Panc1 (cell line): ENCODE results near the gene CACNA1C. TPM values are rescaled to one million over a fixed set of nuclear protein-coding genes. Genes with fewer than 3 reads are reported as not detected.

Experiments
- ATAC-seq: fragments of 200-7000 bp; cut with Tn5 transposase; 2 replicates; pipeline ENCODE4 v1.9.1; 2020; ENCODE audit warnings: mild to moderate bottlenecking, moderate library complexity
- BruUV-seq: library from RNA; stranded (reverse); fragments of 400-500 nt; replicated peaks from 2 replicates; lab custom pipeline; 2021; lab: Mats Ljungman, UMichigan
- CTCF ChIA-PET: fragments of 300-600 bp; sonication (Branson Sonifier 250); formaldehyde crosslinking; loops from one replicate; lab custom pipeline; 2022; ENCODE audit warnings: antibody characterized with exemption; lab: Charles Lee
- POLR2A ChIA-PET: fragments of 300-600 bp; sonication (Branson Sonifier 250); formaldehyde crosslinking; loops from one replicate; lab custom pipeline; 2022; ENCODE audit warnings: antibody characterized with exemption; lab: Charles Lee
- DNase-seq: peaks from one replicate; pipeline ENCODE4 v3.0.0-alpha.2; 2010; ENCODE audit warnings: low read depth, low spot score
- H3K27ac ChIP-seq: 2 replicates; pipeline ENCODE4 v1.5.1; 2011; ENCODE audit warnings: mild to moderate bottlenecking, low read length, inconsistent platforms
- H3K27me3 ChIP-seq: fragments of 200-500 bp; sonication (Bioruptor generic); 2 replicates; pipeline ENCODE4 v1.6.0; 2014; ENCODE audit warnings: low read length, inconsistent platforms; ENCODE audit not compliant: control insufficient read depth, insufficient read depth
- H3K36me3 ChIP-seq: fragments of 200-500 bp; sonication (Bioruptor generic); 2 replicates; pipeline ENCODE4 v1.5.1; 2014; ENCODE audit warnings: inconsistent platforms, mild to moderate bottlenecking, low read length, moderate library complexity; ENCODE audit not compliant: control insufficient read depth, insufficient read depth
- H3K4me1 ChIP-seq: 2 replicates; pipeline ENCODE4 v1.5.1; 2011; ENCODE audit warnings: inconsistent platforms, mild to moderate bottlenecking, low read length, moderate library complexity; ENCODE audit not compliant: control insufficient read depth, insufficient read depth
- H3K4me3 ChIP-seq, 2 experiments: 2 replicates each; pipeline ENCODE4 v1.5.1; 2011 to 2012; ENCODE audit warnings: low read depth in 2 of 2, low read length in 2 of 2, mild to moderate bottlenecking in 2 of 2, inconsistent platforms in 1 of 2, moderate library complexity in 1 of 2
- H3K9me3 ChIP-seq: fragments of 200-500 bp; sonication (Bioruptor generic); 2 replicates; pipeline ENCODE4 v1.5.1; 2014; ENCODE audit warnings: low read depth, mild to moderate bottlenecking, inconsistent platforms, low read length, moderate library complexity; ENCODE audit not compliant: control insufficient read depth, insufficient read depth
- CTCF ChIP-seq: fragments of 450-650 bp; IDR thresholded peaks from 2 replicates; pipeline ENCODE4 v1.5.1; 2017; ENCODE audit warnings: mild to moderate bottlenecking
- POLR2AphosphoS5 ChIP-seq: IDR thresholded peaks from 2 replicates; pipeline ENCODE4 v1.6.1; 2012; ENCODE audit warnings: mild to moderate bottlenecking, low read depth, low read length, moderate library complexity
- REST ChIP-seq, 2 experiments: IDR thresholded peaks; 2 replicates each; pipeline ENCODE4 v1.6.1; 2011 to 2012; ENCODE audit warnings: low read depth in 2 of 2, control low read depth in 1 of 2, low read length in 1 of 2, mild to moderate bottlenecking in 1 of 2, moderate library complexity in 1 of 2; ENCODE audit not compliant: insufficient read depth in 1 of 2
- SIN3A ChIP-seq: IDR thresholded peaks from 2 replicates; pipeline ENCODE4 v1.6.1; 2012; ENCODE audit warnings: low read depth, mild to moderate bottlenecking, low read length, moderate library complexity, borderline replicate concordance; ENCODE audit not compliant: insufficient read depth
- TCF7L2 ChIP-seq: IDR thresholded peaks from 2 replicates; pipeline ENCODE4 v1.6.1; 2011; ENCODE audit warnings: mild to moderate bottlenecking, low read depth, low read length, inconsistent platforms
- in situ Hi-C: cut with HindIII; loops from 2 replicates; pipeline ENCODE4 v1.10.0; 2016; ENCODE audit warnings: low sequenced_read_pairs, low pct_unique_long_range_greater_than_20kb
- intact Hi-C: fragments of 100-400 bp; cut with micrococcal nuclease; formaldehyde crosslinking; loops from one replicate; pipeline ENCODE4 v1.10.0; 2022; ENCODE audit not compliant: unreplicated experiment
- total RNA-seq: library from RNA; stranded (reverse); gene quantifications from one replicate; pipeline ENCODE4 v1.2.1, GENCODE V29; 2021; ENCODE audit not compliant: unreplicated experiment

CACNA1C gene
- total RNA-seq, 1 experiment from 2014 or later, result 0.03 TPM

- Histone ChIP-seq H3K27me3 (peaks cover 4% of the 10 kb centered on the region; the same call in 1 of the 2 replicates), H3K27ac (no peak overlapping the region), H3K9me3 (no peaks in the 10 kb centered on the region), H3K4me3 (no peak overlapping the region), H3K36me3 (no peaks in the 10 kb centered on the region), H3K4me1 (no peaks in the 10 kb centered on the region)
- intact Hi-C loops (loop anchor here (5.0 kb wide), 1 partner anchor 228 kb away; no protein-coding TSS in a partner anchor), in situ Hi-C loops (no loop called here)
- ChIA-PET CTCF (no interaction called here), POLR2A (no interaction called here)
- ATAC-seq (no peak), DNase-seq (no peak)
- BruUV-seq, result no TSS peak
- TF ChIP-seq REST (IDR thresholded peaks at IDR 0.05; ENCODE audit: insufficient read depth in 1 of 2, low read depth in 2 of 2, low read length in 1 of 2), result no peak
- no peak for TF ChIP-seq TCF7L2
- no peak for TF ChIP-seq CTCF
- no peak for TF ChIP-seq POLR2AphosphoS5
- no peak for TF ChIP-seq SIN3A
Measured at GRCh38 chr12:2285462-2285861, 232.7 kb downstream of the CACNA1C start.

GRCh38 chr12:2286047-2286446 is 233.3 kb downstream of the CACNA1C start:
- DNase-seq (no peak), ATAC-seq (no peak)
- Histone ChIP-seq H3K9me3 (no peaks in the 10 kb centered on the region), H3K4me1 (no peaks in the 10 kb centered on the region), H3K36me3 (no peaks in the 10 kb centered on the region), H3K4me3 (no peak overlapping the region), H3K27me3 (peaks cover 4% of the 10 kb centered on the region; the same call in 1 of the 2 replicates), H3K27ac (no peak overlapping the region)
- POLR2A ChIA-PET, result no interaction called here
- in situ Hi-C loops (no loop called here), intact Hi-C loops (loop anchor here (5.0 kb wide), 1 partner anchor 229 kb away; no protein-coding TSS in a partner anchor)
- BruUV-seq, result no TSS peak
- no peak for TF ChIP-seq REST (IDR thresholded peaks at IDR 0.05; ENCODE audit: insufficient read depth in 1 of 2, low read depth in 2 of 2, low read length in 1 of 2)
- no peak for TF ChIP-seq POLR2AphosphoS5
- TF ChIP-seq SIN3A, result no peak
- TF ChIP-seq TCF7L2, result no peak
- no peak for TF ChIP-seq CTCF
- CTCF ChIA-PET, result no interaction called here
